ENCODE results near the gene DPF3.

DPF3 gene

DNA sequence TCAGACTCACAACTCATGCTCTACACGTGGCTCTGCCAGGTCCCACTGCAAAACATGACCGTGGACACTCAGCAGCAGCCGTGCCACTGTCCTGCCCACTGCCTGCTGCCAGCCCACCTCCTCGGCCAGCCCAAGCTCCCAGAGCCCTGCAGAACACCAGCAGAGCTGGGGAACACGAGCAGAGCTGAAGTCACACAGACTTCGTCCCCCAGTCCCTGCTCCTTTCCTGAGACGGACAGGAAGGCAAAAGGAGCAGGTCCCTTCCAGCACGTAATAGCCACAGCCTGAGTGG lies 152.1 kb downstream of the DPF3 start:
- Histone ChIP-seq H3K79me2 (ENCODE audit: insufficient read depth, low read length) (no peaks in the 10 kb centered on the region), H3K4me2 (ENCODE audit: low read depth, low read length, poor library complexity, severe bottlenecking) (no peak overlapping the region), H2AFZ (ENCODE audit: low read depth, low read length, severe bottlenecking) (no peak overlapping the region), H4K20me1 (ENCODE audit: low read depth, low read length) (no peaks in the 10 kb centered on the region), H3K36me3 (ENCODE audit: low read length) (no peaks in the 10 kb centered on the region), H3K27me3 (ENCODE audit: low read length) (no peaks in the 10 kb centered on the region), H3F3A (ENCODE audit: insufficient read depth) (no peaks in the 10 kb centered on the region), H3K27ac (ENCODE audit: low read depth, low read length) (no peak overlapping the region), H3K4me3 (ENCODE audit: insufficient read depth, low read length, poor library complexity, severe bottlenecking) (no peak overlapping the region), H3K9me2 (replicated peaks; ENCODE audit: insufficient read depth, low read length) (no peaks in the 10 kb centered on the region), H3K9me3 (ENCODE audit: insufficient read depth, low read length) (no peaks in the 10 kb centered on the region), H3K9ac (ENCODE audit: low read length) (no peak overlapping the region)
- TF ChIP-seq CTCF (IDR thresholded peaks at IDR 0.05; ENCODE audit: insufficient read depth, low read length, poor library complexity, severe bottlenecking) (no peak), EZH2phosphoT487 (conservative IDR thresholded peaks at IDR 0.05; ENCODE audit: low read length) (no peak)

DNA sequence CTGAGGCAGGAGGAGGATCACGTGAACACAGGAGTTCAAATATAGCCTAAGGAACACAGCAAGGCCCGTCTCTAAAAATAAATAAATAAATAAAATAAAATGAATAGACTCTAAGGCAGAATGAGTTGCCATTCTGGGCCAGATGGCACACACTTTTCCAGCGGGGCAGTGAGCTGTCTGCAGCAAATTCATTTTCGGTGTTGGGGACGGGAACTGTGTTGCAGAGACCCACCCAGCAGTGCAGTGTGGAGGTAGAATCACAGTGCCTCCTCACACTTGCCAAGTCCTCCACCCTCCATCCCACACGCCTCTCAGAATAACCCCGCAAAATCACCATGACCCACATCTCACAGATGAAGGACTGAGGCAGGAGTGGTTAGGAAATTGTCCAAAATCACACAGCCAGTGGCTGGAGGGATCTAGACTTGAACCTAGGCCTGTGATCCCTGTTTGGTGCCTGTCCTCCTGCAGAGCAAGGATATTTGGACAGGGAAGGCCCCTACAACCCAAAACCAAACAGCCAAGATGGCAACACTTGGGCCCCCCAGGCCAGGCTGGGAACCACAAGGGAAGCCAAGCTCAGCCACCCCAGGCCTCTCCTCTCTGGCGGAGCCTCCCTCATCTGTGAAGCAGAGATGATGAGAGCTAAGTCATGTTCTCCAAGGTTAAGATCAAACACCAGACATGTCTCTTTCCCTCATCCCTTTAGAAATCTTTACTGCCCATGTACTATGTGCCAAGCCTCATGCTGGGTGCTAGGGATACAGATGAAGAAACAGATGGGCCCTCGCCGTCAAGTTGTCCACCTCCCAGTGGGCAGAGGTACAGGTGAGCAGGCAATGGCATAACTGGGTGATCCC lies 152.7 kb downstream of the DPF3 start:
- H3K27ac ChIP-seq (ENCODE audit: low read depth, low read length) = no peak overlapping the region
- H3K9me2 ChIP-seq (replicated peaks; ENCODE audit: insufficient read depth, low read length) = no peaks in the 10 kb centered on the region
- H3K79me2 ChIP-seq (ENCODE audit: insufficient read depth, low read length) = no peaks in the 10 kb centered on the region
- H3K27me3 ChIP-seq (ENCODE audit: low read length) = no peaks in the 10 kb centered on the region
- H2AFZ ChIP-seq (ENCODE audit: low read depth, low read length, severe bottlenecking) = no peak overlapping the region
- H3K9ac ChIP-seq (ENCODE audit: low read length) = no peak overlapping the region
- no peaks in the 10 kb centered on the region for H3K9me3 ChIP-seq (ENCODE audit: insufficient read depth, low read length)
- no peak overlapping the region for H3K4me3 ChIP-seq (ENCODE audit: insufficient read depth, low read length, poor library complexity, severe bottlenecking)
- no peaks in the 10 kb centered on the region for H3K36me3 ChIP-seq (ENCODE audit: low read length)
- no peaks in the 10 kb centered on the region for H3F3A ChIP-seq (ENCODE audit: insufficient read depth)
- no peak for TF ChIP-seq CTCF (IDR thresholded peaks at IDR 0.05; ENCODE audit: insufficient read depth, low read length, poor library complexity, severe bottlenecking)
- no peak for TF ChIP-seq EZH2phosphoT487 (conservative IDR thresholded peaks at IDR 0.05; ENCODE audit: low read length)
- H3K4me2 ChIP-seq (ENCODE audit: low read depth, low read length, poor library complexity, severe bottlenecking) = no peak overlapping the region
- H4K20me1 ChIP-seq (ENCODE audit: low read depth, low read length) = no peaks in the 10 kb centered on the region

DNA sequence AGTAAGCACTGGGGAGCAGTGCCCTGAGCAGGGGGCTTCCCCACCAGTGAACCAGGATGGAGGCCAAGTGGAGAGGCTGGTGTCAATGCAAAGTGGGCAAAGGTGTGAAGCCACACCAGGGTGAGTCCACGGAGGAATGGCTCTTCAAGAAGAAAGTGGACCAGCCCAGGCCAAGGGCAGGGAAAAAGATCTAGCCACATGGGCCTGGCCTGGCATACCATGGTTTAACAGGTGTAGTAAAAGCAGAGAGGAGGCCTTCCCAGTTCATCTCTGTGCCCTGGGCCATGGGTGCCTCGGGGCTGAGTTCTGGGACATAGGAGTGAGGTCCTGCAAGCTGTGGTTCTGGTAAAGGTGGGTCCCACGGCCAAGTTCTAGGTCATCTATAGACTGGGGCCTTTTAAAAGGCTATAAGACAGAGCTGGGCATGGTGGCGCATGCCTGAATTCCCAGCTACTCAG lies 153.4 kb downstream of the DPF3 start:
- Histone ChIP-seq H3K27me3 (ENCODE audit: low read length) (no peaks in the 10 kb centered on the region), H4K20me1 (ENCODE audit: low read depth, low read length) (no peaks in the 10 kb centered on the region), H2AFZ (ENCODE audit: low read depth, low read length, severe bottlenecking) (no peak overlapping the region), H3K27ac (ENCODE audit: low read depth, low read length) (no peak overlapping the region), H3K36me3 (ENCODE audit: low read length) (no peaks in the 10 kb centered on the region), H3K4me2 (ENCODE audit: low read depth, low read length, poor library complexity, severe bottlenecking) (no peak overlapping the region), H3F3A (ENCODE audit: insufficient read depth) (no peaks in the 10 kb centered on the region), H3K9me3 (ENCODE audit: insufficient read depth, low read length) (no peaks in the 10 kb centered on the region), H3K9ac (ENCODE audit: low read length) (no peak overlapping the region), H3K9me2 (replicated peaks; ENCODE audit: insufficient read depth, low read length) (no peaks in the 10 kb centered on the region), H3K79me2 (ENCODE audit: insufficient read depth, low read length) (no peaks in the 10 kb centered on the region), H3K4me3 (ENCODE audit: insufficient read depth, low read length, poor library complexity, severe bottlenecking) (no peak overlapping the region)
- TF ChIP-seq EZH2phosphoT487 (conservative IDR thresholded peaks at IDR 0.05; ENCODE audit: low read length) (no peak), CTCF (IDR thresholded peaks at IDR 0.05; ENCODE audit: insufficient read depth, low read length, poor library complexity, severe bottlenecking) (no peak)
